Ovary (tissue), 9 donors: ENCODE data around the gene DENND6B. TPM values are rescaled to one million over a fixed set of nuclear protein-coding genes. Genes with fewer than 3 reads are reported as not detected.

Experiments
- DNase-seq, 5 donors: peaks; one replicate each; pipeline ENCODE4 v3.0.0-alpha.2; 2019 to 2020
- H3K27ac ChIP-seq, 2 donors: fragments of 200-600 bp; one replicate each; pipeline versions ENCODE4 v1.5.1 to v1.8.0; 2019 to 2022
- H3K27me3 ChIP-seq: fragments of 200-600 bp; one replicate; pipeline ENCODE4 v1.8.0; 2022
- H3K36me3 ChIP-seq: fragments of 200-600 bp; sonication (generic); one replicate; pipeline ENCODE4 v1.5.1; 2019
- H3K4me1 ChIP-seq: one replicate; pipeline ENCODE4 v1.8.1; 2013; ENCODE audit warnings: mild to moderate bottlenecking, moderate library complexity; ENCODE audit not compliant: insufficient read depth
- H3K4me3 ChIP-seq: fragments of 200-600 bp; sonication (generic); one replicate; pipeline ENCODE4 v1.5.1; 2017
- H3K9me3 ChIP-seq, 2 donors: fragments of 200-600 bp in 1 of 2; sonication (generic) in 1 of 2; one replicate each; pipeline versions ENCODE4 v1.5.1 to v1.8.1; 2013 to 2019; ENCODE audit warnings: mild to moderate bottlenecking in 1 of 2, moderate library complexity in 1 of 2
- CTCF ChIP-seq, 3 donors: fragments of 450-650 bp in 2 of 3; fragments of 200-600 bp in 1 of 3; IDR thresholded peaks; one replicate each; pipeline versions ENCODE4 v1.5.1 to v1.8.0; 2016 to 2022; ENCODE audit warnings: antibody characterized with exemption in 3 of 3, mild to moderate bottlenecking in 1 of 3
- EP300 ChIP-seq: sonication (generic); formaldehyde crosslinking; IDR thresholded peaks from one replicate; pipeline ENCODE4 v1.6.1; 2017; ENCODE audit warnings: antibody characterized with exemption
- POLR2A ChIP-seq: fragments of 450-650 bp; IDR thresholded peaks from one replicate; pipeline ENCODE4 v1.6.1; 2017; ENCODE audit warnings: antibody characterized with exemption, mild to moderate bottlenecking, moderate library complexity
- WGBS, 3 donors: extraction: QIAGEN DNeasy Blood & Tissue Kit in 1 of 3; methylation state at CpG; one replicate each; pipeline versions ENCODE4 v1.1.5 to v1.1.7; 2013 to 2017; 5-methylcytosine and 5-hydroxymethylcytosine counted together
- intact Hi-C, 4 donors: fragments of 100-400 bp; cut with DNase I; formaldehyde crosslinking; loops; one replicate each; pipeline versions ENCODE4 v1.11.0 to v1.15.1; 2022 to 2023
- polyA plus RNA-seq, 2 donors: library from polyadenylated mRNA; stranded (reverse); fragments of 200-250 nt in 1 of 2; fragments of 350-450 nt in 1 of 2; fragmentation: Illumina TruSeq in 1 of 2; extraction: RNeasy Lipid Tissue Mini Kit (QIAGEN cat#74804) in 1 of 2; gene quantifications; one replicate each; pipeline ENCODE4 v1.2.3, GENCODE V29; 2013 to 2014
- total RNA-seq, 7 donors: library from RNA; depleted of rRNA in 2 of 7; stranded (reverse); fragments of >200 nt in 2 of 7; fragmentation: NEBNext Ultra II Directional in 3 of 7; extraction: Animal tissue kit (Norgen Biotek cat#: 25700) in 3 of 7; gene quantifications; one replicate each; pipeline versions ENCODE4 v1.1.0 to v1.2.4, GENCODE V29; 2016 to 2023
- donor health status: DM: no; HTN: no; CAD: no; lungs with moderate emphysema.
- donor health status: DM: no; HTN: no; CAD: no.
- donor health status: Bipolar disorder and iron deficiency.
- donor health status: DM: yes; HTN: yes; CAD: no.
- donor health status: DM: no; HTN: no; CAD: no.
- donor health status: DM: yes; HTN: yes; CAD: no.

The DENND6B gene
- total and polyA plus RNA-seq, 9 donors = 0.38 to 17.3 (median 5.6) TPM

DNA sequence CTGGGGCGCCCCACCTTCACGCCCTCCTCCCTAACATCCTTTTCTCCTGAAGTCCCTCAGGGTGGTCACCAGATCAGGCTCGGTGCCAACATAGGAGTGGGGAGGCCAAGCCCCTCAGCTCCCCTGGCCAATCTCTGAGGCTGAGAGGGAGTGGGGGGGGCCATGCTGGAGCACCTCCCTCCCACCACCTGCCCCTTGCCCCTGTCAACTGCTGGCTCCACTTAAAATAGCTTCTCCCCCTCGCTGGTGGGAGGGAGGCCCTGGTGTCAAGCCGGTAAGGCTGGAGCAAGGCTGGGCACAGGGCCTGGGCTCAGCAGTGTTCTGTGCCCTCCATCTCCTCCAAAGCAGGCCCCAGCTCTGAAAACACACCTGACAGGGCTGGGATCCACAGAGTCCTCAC, 24.2 kb downstream of the DENND6B start:
- 26 to 41% (median 38%) methylated on average over 3 to 5 of the region's 5 CpGs for WGBS, 3 donors
- peak in 1 of 5 donors; percentile 56 for DNase-seq
- Histone ChIP-seq H3K4me3 (no peak overlapping the region), H3K27me3 (no peaks in the 10 kb centered on the region), H3K36me3 (no peaks in the 10 kb centered on the region), H3K4me1 (peaks cover 63% of the 10 kb centered on the region), H3K9me3 (no peaks in the 10 kb centered on the region), H3K27ac (peak overlapping the region; percentile 37 to 91)
- intact Hi-C loops = no loop called here
- TF ChIP-seq POLR2A (no peak), CTCF (IDR thresholded peaks at IDR 0.05) (no peak), EP300 (no peak)

DNA sequence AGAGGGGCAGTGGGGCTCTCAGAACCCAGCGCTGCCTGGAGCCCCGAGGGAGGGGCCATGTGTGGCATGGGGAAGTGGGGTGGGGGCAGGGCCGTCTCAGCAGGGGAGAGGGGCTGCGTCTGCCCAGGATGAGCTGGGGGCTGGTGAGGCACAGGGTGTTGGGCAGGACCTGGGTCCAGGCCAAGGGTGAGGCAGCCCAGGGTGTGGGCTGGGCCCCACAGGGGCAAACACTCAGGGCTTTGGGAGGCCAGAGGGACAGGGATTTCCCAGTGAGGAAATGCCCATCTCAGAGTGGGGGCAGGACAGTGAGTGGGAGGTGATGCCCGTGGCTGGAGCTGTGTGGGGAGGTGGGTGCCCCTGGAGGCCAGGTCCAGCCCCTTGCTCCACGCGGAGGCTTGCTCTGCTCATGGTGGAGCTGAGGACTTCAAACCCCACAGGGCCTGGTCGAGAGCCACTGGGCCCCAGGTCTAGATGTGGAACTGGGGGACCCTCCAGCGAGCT, 24.7 kb downstream of the DENND6B start:
- peaks cover 67% of the 10 kb centered on the region for H3K4me1 ChIP-seq
- TF ChIP-seq EP300 = no peak
- TF ChIP-seq POLR2A = no peak
- TF ChIP-seq CTCF (IDR thresholded peaks at IDR 0.05) = no peak
- 32 to 44% (median 34%) methylated on average over 8 to 9 of the region's 9 CpGs for WGBS, 3 donors
- no peaks in the 10 kb centered on the region for H3K9me3 ChIP-seq
- peak in 1 of 5 donors; percentile 59 for DNase-seq
- no peaks in the 10 kb centered on the region for H3K36me3 ChIP-seq
- no peaks in the 10 kb centered on the region for H3K27me3 ChIP-seq
- H3K27ac ChIP-seq = peak overlapping the region; percentile 37 to 91
- intact Hi-C loops = no loop called here
- H3K4me3 ChIP-seq = no peak overlapping the region

GRCh38 chr22:50301581-50301991, 25.2 kb downstream of the DENND6B start:
- WGBS, 3 donors = 36 to 49% (median 38%) methylated on average over 16 to 17 of the region's 17 CpGs
- TF ChIP-seq CTCF (IDR thresholded peaks at IDR 0.05) (no peak), POLR2A (no peak), EP300 (no peak)
- Histone ChIP-seq H3K27me3 (no peaks in the 10 kb centered on the region), H3K27ac (peak overlapping the region; percentile 37 to 91), H3K9me3 (no peaks in the 10 kb centered on the region), H3K4me3 (peak overlapping the region; percentile 11), H3K36me3 (no peaks in the 10 kb centered on the region), H3K4me1 (peaks cover 72% of the 10 kb centered on the region)
- intact Hi-C loops = no loop called here
- peak in 2 of 5 donors; percentile 70 to 74 for DNase-seq

- intact Hi-C loops = no loop called here
- no peak for TF ChIP-seq CTCF (IDR thresholded peaks at IDR 0.05)
- no peak for TF ChIP-seq EP300
- no peak for TF ChIP-seq POLR2A
- Histone ChIP-seq H3K27ac (peak overlapping the region in 1 of 2 donors; percentile 65), H3K36me3 (no peaks in the 10 kb centered on the region), H3K27me3 (no peaks in the 10 kb centered on the region), H3K4me1 (peaks cover 73% of the 10 kb centered on the region), H3K9me3 (no peaks in the 10 kb centered on the region), H3K4me3 (peak overlapping the region; percentile 25)
- WGBS, 3 donors = 70 to 75% (median 74%) methylated on average over 14 of the region's 14 CpGs
- peak in 1 of 5 donors; percentile 43 for DNase-seq
These were observed 26.1 kb downstream of the DENND6B start for GRCh38 chr22:50300620-50301257.
